Liver (tissue), 9 donors: ENCODE data around the gene SCAF11. TPM values are rescaled to one million over a fixed set of nuclear protein-coding genes. Genes with fewer than 3 reads are reported as not detected.

ENCODE experiments used
- DNase-seq: peaks from one replicate; pipeline ENCODE4 v3.0.0-alpha.2; 2017; ENCODE audit warnings: low spot score
- H3K27ac ChIP-seq, 2 donors: one replicate each; pipeline ENCODE4 v1.7.0; 2013; ENCODE audit warnings: inconsistent platforms in 2 of 2, low read length in 2 of 2, control low read depth in 1 of 2, low read depth in 1 of 2, mild to moderate bottlenecking in 1 of 2
- H3K27me3 ChIP-seq, 4 donors: one replicate each; pipeline versions ENCODE4 v1.6.1 to v1.7.0; 2013; ENCODE audit warnings: low read length in 3 of 4, inconsistent platforms in 1 of 4, mild to moderate bottlenecking in 1 of 4, moderate library complexity in 1 of 4; ENCODE audit not compliant: control insufficient read depth in 4 of 4, insufficient read depth in 4 of 4
- H3K36me3 ChIP-seq, 4 donors: one replicate each; pipeline versions ENCODE4 v1.6.1 to v1.7.0; 2013; ENCODE audit warnings: low read length in 3 of 4, mild to moderate bottlenecking in 3 of 4, low read depth in 1 of 4, moderate library complexity in 1 of 4; ENCODE audit not compliant: control insufficient read depth in 4 of 4, insufficient read depth in 3 of 4
- H3K4me1 ChIP-seq, 4 donors: one replicate each; pipeline versions ENCODE4 v1.6.1 to v1.7.0; 2013; ENCODE audit warnings: low read length in 3 of 4, mild to moderate bottlenecking in 3 of 4, moderate library complexity in 1 of 4; ENCODE audit not compliant: control insufficient read depth in 4 of 4, insufficient read depth in 4 of 4
- H3K4me3 ChIP-seq, 3 donors: one replicate each; pipeline versions ENCODE4 v1.6.1 to v1.7.0; 2013; ENCODE audit warnings: low read length in 3 of 3, control low read depth in 1 of 3, low read depth in 1 of 3, mild to moderate bottlenecking in 1 of 3
- H3K9ac ChIP-seq, 2 donors: one replicate each; pipeline ENCODE4 v1.7.0; 2013; ENCODE audit warnings: low read length in 2 of 2, mild to moderate bottlenecking in 2 of 2, moderate library complexity in 2 of 2, control low read depth in 1 of 2, low read depth in 1 of 2
- H3K9me3 ChIP-seq, 4 donors: one replicate each; pipeline versions ENCODE4 v1.6.1 to v1.7.0; 2013; ENCODE audit warnings: low read length in 3 of 4; ENCODE audit not compliant: control insufficient read depth in 4 of 4
- CTCF ChIP-seq: fragments of 150-350 bp; IDR thresholded peaks from 2 replicates; pipeline ENCODE4 v1.5.1; 2017; ENCODE audit warnings: improper control_type of control experiment, low read depth, low read length; ENCODE audit not compliant: missing input control
- EGR1 ChIP-seq, 2 donors: IDR thresholded peaks; 2 replicates each; pipeline ENCODE4 v1.6.1; 2016 to 2018; ENCODE audit warnings: antibody characterized with exemption in 2 of 2, low read depth in 2 of 2
- FOXA1 ChIP-seq: IDR thresholded peaks from 2 replicates; pipeline ENCODE4 v1.6.1; 2016; ENCODE audit warnings: antibody characterized with exemption
- FOXA2 ChIP-seq: IDR thresholded peaks from 2 replicates; pipeline ENCODE4 v1.6.1; 2016; ENCODE audit warnings: antibody characterized with exemption
- GABPA ChIP-seq, 2 donors: IDR thresholded peaks in 1 of 2; conservative IDR thresholded peaks in 1 of 2; 2 replicates each; pipeline ENCODE4 v1.6.1; 2016; ENCODE audit warnings: antibody characterized with exemption in 2 of 2, mild to moderate bottlenecking in 1 of 2, moderate library complexity in 1 of 2
- HNF4A ChIP-seq, 2 donors: conservative IDR thresholded peaks; 2 replicates each; pipeline ENCODE4 v1.6.1; 2016; ENCODE audit warnings: antibody characterized with exemption in 2 of 2, mild to moderate bottlenecking in 2 of 2
- HNF4G ChIP-seq: IDR thresholded peaks from 2 replicates; pipeline ENCODE4 v1.6.1; 2016; ENCODE audit warnings: antibody characterized with exemption
- JUND ChIP-seq, 2 donors: IDR thresholded peaks; 2 replicates each; pipeline ENCODE4 v1.6.1; 2016; ENCODE audit warnings: antibody characterized with exemption in 2 of 2
- NR2F2 ChIP-seq: IDR thresholded peaks from 2 replicates; pipeline ENCODE4 v1.6.1; 2016; ENCODE audit warnings: antibody characterized with exemption
- RAD21 ChIP-seq, 2 donors: IDR thresholded peaks; 2 replicates each; pipeline ENCODE4 v1.6.1; 2016; ENCODE audit warnings: antibody characterized with exemption in 2 of 2, mild to moderate bottlenecking in 2 of 2
- RXRA ChIP-seq, 2 donors: IDR thresholded peaks; 2 replicates each; pipeline ENCODE4 v1.6.1; 2017 to 2018; ENCODE audit warnings: antibody characterized with exemption in 2 of 2, mild to moderate bottlenecking in 1 of 2
- SP1 ChIP-seq: IDR thresholded peaks from 2 replicates; pipeline ENCODE4 v1.6.1; 2018; ENCODE audit warnings: antibody characterized with exemption, mild to moderate bottlenecking
- TAF1 ChIP-seq: conservative IDR thresholded peaks from 2 replicates; pipeline ENCODE4 v1.6.1; 2016; ENCODE audit warnings: antibody characterized with exemption, mild to moderate bottlenecking
- YY1 ChIP-seq: IDR thresholded peaks from 2 replicates; pipeline ENCODE4 v1.6.1; 2016; ENCODE audit warnings: antibody characterized with exemption, mild to moderate bottlenecking
- WGBS: extraction: QIAGEN DNeasy Blood & Tissue Kit; methylation state at CpG from one replicate; pipeline ENCODE4 v1.1.7; 2013; 5-methylcytosine and 5-hydroxymethylcytosine counted together
- polyA plus RNA-seq, 2 donors: library from polyadenylated mRNA; stranded (reverse) in 1 of 2; unstranded in 1 of 2; fragments of 200-250 nt in 1 of 2; fragments of >200 nt in 1 of 2; fragmentation: Nextera tagmentation in 1 of 2; extraction: Ambion mirVana in 1 of 2; gene quantifications; one replicate each; pipeline versions ENCODE4 v1.2.1 to v1.2.3, GENCODE V29; 2013 to 2015
- total RNA-seq, 2 donors: library from RNA; depleted of rRNA; stranded (reverse); fragments of >200 nt; gene quantifications; one replicate each; pipeline ENCODE4 v1.2.3, GENCODE V29; 2014
- TF ChIP-seq, protein P1 (sequence below): IDR thresholded peaks from 2 replicates; pipeline ENCODE4 v1.6.1; 2016; ENCODE audit warnings: antibody characterized with exemption, mild to moderate bottlenecking
- TF ChIP-seq, protein P2 (sequence below): IDR thresholded peaks from 2 replicates; pipeline ENCODE4 v1.6.1; 2016; ENCODE audit warnings: antibody characterized with exemption
- TF ChIP-seq, protein P3 (sequence below): IDR thresholded peaks from 2 replicates; pipeline ENCODE4 v1.6.1; 2016; ENCODE audit warnings: antibody characterized with exemption
- TF ChIP-seq, protein P4 (sequence below): IDR thresholded peaks from 2 replicates; pipeline ENCODE4 v1.6.1; 2016; ENCODE audit warnings: antibody characterized with exemption
- donor health status: healthy.
- donor health status: healthy.
- donor health status: healthy.
- donor health status: healthy.
- donor health status: healthy.

Gene SCAF11
- total and polyA plus RNA-seq, 4 donors: 15.6 to 80.0 (median 43.9) TPM

DNA sequence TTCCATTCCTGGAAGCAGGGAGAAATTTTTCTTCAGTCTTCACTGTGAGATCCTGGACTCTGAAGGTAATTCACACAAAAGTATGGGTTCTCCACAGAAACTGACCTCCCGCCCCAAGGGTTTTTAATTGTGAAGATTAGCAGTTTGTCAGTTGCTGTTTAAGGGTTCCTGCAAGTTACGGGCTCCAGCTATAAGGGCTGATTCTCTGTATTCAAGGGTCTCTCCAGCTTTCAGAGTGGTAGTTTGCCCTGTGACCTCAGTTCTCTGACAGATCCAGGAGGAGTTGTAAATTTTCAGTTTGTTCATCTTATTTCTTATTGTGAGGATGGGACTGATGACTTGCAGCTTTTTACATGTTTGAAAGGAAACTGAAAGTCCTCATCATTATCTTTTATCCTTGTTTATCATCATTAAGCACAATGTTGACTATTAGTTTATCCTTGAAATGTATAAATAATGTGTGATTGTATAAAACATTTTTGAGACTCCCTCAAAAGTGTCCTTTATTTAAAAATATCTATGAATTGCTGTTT, 110.9 kb downstream of the SCAF11 start:
- Histone ChIP-seq H3K9me3 (no peaks in the 10 kb centered on the region), H3K27me3 (no peaks in the 10 kb centered on the region), H3K4me3 (no peak overlapping the region), H3K27ac (no peak overlapping the region), H3K9ac (no peak overlapping the region), H3K4me1 (no peaks in the 10 kb centered on the region), H3K36me3 (peaks cover 0 to 5% (median 2%) of the 10 kb centered on the region in 4 donors)
- TF ChIP-seq, protein P1, sequence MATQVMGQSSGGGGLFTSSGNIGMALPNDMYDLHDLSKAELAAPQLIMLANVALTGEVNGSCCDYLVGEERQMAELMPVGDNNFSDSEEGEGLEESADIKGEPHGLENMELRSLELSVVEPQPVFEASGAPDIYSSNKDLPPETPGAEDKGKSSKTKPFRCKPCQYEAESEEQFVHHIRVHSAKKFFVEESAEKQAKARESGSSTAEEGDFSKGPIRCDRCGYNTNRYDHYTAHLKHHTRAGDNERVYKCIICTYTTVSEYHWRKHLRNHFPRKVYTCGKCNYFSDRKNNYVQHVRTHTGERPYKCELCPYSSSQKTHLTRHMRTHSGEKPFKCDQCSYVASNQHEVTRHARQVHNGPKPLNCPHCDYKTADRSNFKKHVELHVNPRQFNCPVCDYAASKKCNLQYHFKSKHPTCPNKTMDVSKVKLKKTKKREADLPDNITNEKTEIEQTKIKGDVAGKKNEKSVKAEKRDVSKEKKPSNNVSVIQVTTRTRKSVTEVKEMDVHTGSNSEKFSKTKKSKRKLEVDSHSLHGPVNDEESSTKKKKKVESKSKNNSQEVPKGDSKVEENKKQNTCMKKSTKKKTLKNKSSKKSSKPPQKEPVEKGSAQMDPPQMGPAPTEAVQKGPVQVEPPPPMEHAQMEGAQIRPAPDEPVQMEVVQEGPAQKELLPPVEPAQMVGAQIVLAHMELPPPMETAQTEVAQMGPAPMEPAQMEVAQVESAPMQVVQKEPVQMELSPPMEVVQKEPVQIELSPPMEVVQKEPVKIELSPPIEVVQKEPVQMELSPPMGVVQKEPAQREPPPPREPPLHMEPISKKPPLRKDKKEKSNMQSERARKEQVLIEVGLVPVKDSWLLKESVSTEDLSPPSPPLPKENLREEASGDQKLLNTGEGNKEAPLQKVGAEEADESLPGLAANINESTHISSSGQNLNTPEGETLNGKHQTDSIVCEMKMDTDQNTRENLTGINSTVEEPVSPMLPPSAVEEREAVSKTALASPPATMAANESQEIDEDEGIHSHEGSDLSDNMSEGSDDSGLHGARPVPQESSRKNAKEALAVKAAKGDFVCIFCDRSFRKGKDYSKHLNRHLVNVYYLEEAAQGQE: no peak
- TF ChIP-seq JUND (IDR thresholded peaks at IDR 0.05) (no peak), HNF4G (no peak), NR2F2 (no peak), CTCF (no peak), HNF4A (conservative IDR thresholded peaks at IDR 0.05) (no peak), SP1 (no peak), RXRA (IDR thresholded peaks at IDR 0.05) (no peak), RAD21 (IDR thresholded peaks at IDR 0.05) (no peak), GABPA (IDR thresholded peaks at IDR 0.05 in 1 of 2, conservative IDR thresholded peaks at IDR 0.05 in 1 of 2) (no peak), FOXA1 (no peak), FOXA2 (no peak), YY1 (no peak), EGR1 (IDR thresholded peaks at IDR 0.05; ENCODE audit: low read depth in 2 of 2) (no peak), TAF1 (no peak)
- TF ChIP-seq, protein P2, sequence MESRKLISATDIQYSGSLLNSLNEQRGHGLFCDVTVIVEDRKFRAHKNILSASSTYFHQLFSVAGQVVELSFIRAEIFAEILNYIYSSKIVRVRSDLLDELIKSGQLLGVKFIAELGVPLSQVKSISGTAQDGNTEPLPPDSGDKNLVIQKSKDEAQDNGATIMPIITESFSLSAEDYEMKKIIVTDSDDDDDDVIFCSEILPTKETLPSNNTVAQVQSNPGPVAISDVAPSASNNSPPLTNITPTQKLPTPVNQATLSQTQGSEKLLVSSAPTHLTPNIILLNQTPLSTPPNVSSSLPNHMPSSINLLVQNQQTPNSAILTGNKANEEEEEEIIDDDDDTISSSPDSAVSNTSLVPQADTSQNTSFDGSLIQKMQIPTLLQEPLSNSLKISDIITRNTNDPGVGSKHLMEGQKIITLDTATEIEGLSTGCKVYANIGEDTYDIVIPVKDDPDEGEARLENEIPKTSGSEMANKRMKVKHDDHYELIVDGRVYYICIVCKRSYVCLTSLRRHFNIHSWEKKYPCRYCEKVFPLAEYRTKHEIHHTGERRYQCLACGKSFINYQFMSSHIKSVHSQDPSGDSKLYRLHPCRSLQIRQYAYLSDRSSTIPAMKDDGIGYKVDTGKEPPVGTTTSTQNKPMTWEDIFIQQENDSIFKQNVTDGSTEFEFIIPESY: no peak
- TF ChIP-seq, protein P3, sequence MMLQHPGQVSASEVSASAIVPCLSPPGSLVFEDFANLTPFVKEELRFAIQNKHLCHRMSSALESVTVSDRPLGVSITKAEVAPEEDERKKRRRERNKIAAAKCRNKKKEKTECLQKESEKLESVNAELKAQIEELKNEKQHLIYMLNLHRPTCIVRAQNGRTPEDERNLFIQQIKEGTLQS: no peak
- TF ChIP-seq, protein P4, sequence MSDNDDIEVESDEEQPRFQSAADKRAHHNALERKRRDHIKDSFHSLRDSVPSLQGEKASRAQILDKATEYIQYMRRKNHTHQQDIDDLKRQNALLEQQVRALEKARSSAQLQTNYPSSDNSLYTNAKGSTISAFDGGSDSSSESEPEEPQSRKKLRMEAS: no peak
- no peak for DNase-seq
- 83% methylated on average over 2 of the region's 2 CpGs for WGBS
